HG03039 (cell line): Measurements from ENCODE around the gene LCK.
A peak's percentile ranks its signal among the peaks of the same experiment; 100 is the strongest.

Source experiments
- ATAC-seq: cut with Tn5 transposase; IDR thresholded peaks from one replicate; pipeline ENCODE4 v1.9.1; 2021; ENCODE audit warnings: mild to moderate bottlenecking, moderate library complexity; ENCODE audit not compliant: unreplicated experiment

LCK gene

GRCh38 chr1:32318127-32318869 is 67.2 kb downstream of the LCK start:
- ATAC-seq, result no peak

GRCh38 chr1:32321712-32322291 is 70.7 kb downstream of the LCK start:
- no peak for ATAC-seq

GRCh38 chr1:32327204-32327603 is 76.1 kb downstream of the LCK start:
- ATAC-seq, result no peak

GRCh38 chr1:32329931-32330466 is 78.9 kb downstream of the LCK start:
- ATAC-seq, result no peak

- ATAC-seq, result no peak
These were observed 79.6 kb downstream of the LCK start for GRCh38 chr1:32330558-32331151.

- ATAC-seq, result no peak
These were observed 80.5 kb downstream of the LCK start for GRCh38 chr1:32331549-32331948.

GRCh38 chr1:32332290-32333079 is 81.4 kb downstream of the LCK start:
- no peak for ATAC-seq

GRCh38 chr1:32333251-32333963 is 82.3 kb downstream of the LCK start:
- no peak for ATAC-seq

GRCh38 chr1:32334274-32334861 is 83.3 kb downstream of the LCK start:
- no peak for ATAC-seq

GRCh38 chr1:32334864-32335534 is 83.9 kb downstream of the LCK start:
- peak; percentile 26 for ATAC-seq

GRCh38 chr1:32335535-32335789 is 84.4 kb downstream of the LCK start:
- ATAC-seq, result peak; percentile 7
